ENCODE measurements around the gene ERN1.

DNA sequence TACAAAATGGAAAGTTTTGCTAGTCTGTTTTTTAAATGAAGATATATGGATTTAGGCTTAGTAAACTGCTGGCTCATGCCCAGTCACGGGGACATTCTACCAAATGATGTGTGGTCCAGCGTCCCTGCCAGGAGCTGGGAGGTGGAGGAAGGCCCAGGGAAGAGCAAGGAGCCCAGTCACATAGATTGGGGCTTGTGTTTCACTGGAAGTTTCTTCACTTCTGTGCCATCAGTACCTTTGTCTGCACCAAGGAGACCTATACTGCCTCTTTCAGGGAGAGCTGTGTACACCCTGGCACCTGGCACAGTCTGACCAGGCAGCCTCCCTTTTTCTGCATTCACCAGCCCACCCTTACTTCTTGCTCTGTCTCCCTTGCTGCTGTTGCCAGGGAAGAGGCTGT lies 32.6 kb upstream of the ERN1 start:
- no peak for TF ChIP-seq CTCF (IDR thresholded peaks at IDR 0.05)
- no peak for TF ChIP-seq EP300 (IDR thresholded peaks at IDR 0.05; ENCODE audit: low read depth)
- TF ChIP-seq POLR2AphosphoS5 (IDR thresholded peaks at IDR 0.05) = no peak
- TF ChIP-seq POLR2A (IDR thresholded peaks at IDR 0.05) = no peak
